ENCODE results near the gene GGA2.

DNA sequence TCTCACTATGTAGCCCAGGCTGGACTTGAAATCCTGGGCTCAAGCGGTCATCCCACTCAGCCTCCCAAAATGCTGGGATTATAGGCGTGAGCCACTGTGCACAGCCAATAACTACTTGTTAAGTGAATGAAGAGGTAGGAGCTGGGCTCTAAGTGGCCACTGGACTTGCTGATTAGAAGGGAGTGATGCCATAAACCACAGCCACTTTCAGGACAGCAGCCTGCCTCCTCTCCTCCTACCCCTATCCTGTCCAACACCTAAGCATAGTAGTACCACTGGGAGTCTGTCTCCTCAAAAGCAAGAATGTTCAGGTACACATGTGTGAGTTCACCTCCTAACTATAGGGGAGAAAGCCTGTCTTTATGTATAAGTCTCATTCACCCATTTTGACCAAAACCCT is 45.1 kb downstream of the GGA2 start:
- TF ChIP-seq, protein P1, sequence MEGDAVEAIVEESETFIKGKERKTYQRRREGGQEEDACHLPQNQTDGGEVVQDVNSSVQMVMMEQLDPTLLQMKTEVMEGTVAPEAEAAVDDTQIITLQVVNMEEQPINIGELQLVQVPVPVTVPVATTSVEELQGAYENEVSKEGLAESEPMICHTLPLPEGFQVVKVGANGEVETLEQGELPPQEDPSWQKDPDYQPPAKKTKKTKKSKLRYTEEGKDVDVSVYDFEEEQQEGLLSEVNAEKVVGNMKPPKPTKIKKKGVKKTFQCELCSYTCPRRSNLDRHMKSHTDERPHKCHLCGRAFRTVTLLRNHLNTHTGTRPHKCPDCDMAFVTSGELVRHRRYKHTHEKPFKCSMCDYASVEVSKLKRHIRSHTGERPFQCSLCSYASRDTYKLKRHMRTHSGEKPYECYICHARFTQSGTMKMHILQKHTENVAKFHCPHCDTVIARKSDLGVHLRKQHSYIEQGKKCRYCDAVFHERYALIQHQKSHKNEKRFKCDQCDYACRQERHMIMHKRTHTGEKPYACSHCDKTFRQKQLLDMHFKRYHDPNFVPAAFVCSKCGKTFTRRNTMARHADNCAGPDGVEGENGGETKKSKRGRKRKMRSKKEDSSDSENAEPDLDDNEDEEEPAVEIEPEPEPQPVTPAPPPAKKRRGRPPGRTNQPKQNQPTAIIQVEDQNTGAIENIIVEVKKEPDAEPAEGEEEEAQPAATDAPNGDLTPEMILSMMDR (conservative IDR thresholded peaks at IDR 0.05; ENCODE audit: low read length): no peak
- no peak for TF ChIP-seq EZH2phosphoT487 (IDR thresholded peaks at IDR 0.05; ENCODE audit: borderline replicate concordance)

All from Loucy (cell line).